Keratinocyte (primary cell): Measurements from ENCODE around the gene KANSL2. TPM values are rescaled to one million over a fixed set of nuclear protein-coding genes. Genes with fewer than 3 reads are reported as not detected.

Experiments
- DNase-seq: peaks from one replicate; pipeline ENCODE4 v3.0.0-alpha.2; 2011; ENCODE audit warnings: low read depth, missing footprints, low spot score
- FAIRE-seq: peaks from 2 replicates; lab custom pipeline; 2011; peaks lifted over from hg19 to GRCh38; lab: Jason Lieb, UNC
- H2AFZ ChIP-seq: 2 replicates; pipeline ENCODE4 v1.6.0; 2012; ENCODE audit warnings: low read length, control low read depth, inconsistent platforms; ENCODE audit not compliant: control insufficient read depth
- H3K27ac ChIP-seq: 2 replicates; pipeline ENCODE4 v1.5.1; 2011; ENCODE audit warnings: low read length; ENCODE audit not compliant: control insufficient read depth, insufficient read depth
- H3K27me3 ChIP-seq: 3 replicates; pipeline ENCODE4 v1.6.0; 2011; ENCODE audit warnings: low read length; ENCODE audit not compliant: control insufficient read depth, insufficient read depth; ENCODE audit errors: extremely low read depth
- H3K36me3 ChIP-seq, 2 experiments: 2 replicates in 1 of 2; 3 replicates in 1 of 2; pipeline ENCODE4 v1.5.1; 2011; ENCODE audit warnings: low read length in 2 of 2, mild to moderate bottlenecking in 1 of 2; ENCODE audit not compliant: control insufficient read depth in 2 of 2, insufficient read depth in 2 of 2; ENCODE audit errors: extremely low read depth in 1 of 2
- H3K4me1 ChIP-seq: 3 replicates; pipeline ENCODE4 v1.5.1; 2011; ENCODE audit warnings: low read length; ENCODE audit not compliant: control insufficient read depth, insufficient read depth; ENCODE audit errors: extremely low read depth
- H3K4me2 ChIP-seq: 3 replicates; pipeline ENCODE4 v1.6.0; 2011; ENCODE audit warnings: low read depth, low read length; ENCODE audit not compliant: control insufficient read depth, insufficient read depth; ENCODE audit errors: extremely low read depth
- H3K4me3 ChIP-seq, 3 experiments: fragments of 200-600 bp in 1 of 3; sonication (generic) in 1 of 3; 2 replicates in 2 of 3; 3 replicates in 1 of 3; pipeline ENCODE4 v1.5.1; 2011 to 2016; ENCODE audit warnings: low read length in 3 of 3, mild to moderate bottlenecking in 3 of 3, control low read depth in 2 of 3, inconsistent platforms in 1 of 3, low read depth in 1 of 3, mixed read lengths in 1 of 3, mixed run types in 1 of 3, moderate library complexity in 1 of 3; ENCODE audit not compliant: control insufficient read depth in 2 of 3, insufficient read depth in 2 of 3; ENCODE audit errors: extremely low read depth in 1 of 3
- H3K79me2 ChIP-seq: 2 replicates; pipeline ENCODE4 v1.6.0; 2012; ENCODE audit warnings: low read length; ENCODE audit not compliant: control insufficient read depth, insufficient read depth
- H3K9ac ChIP-seq: 3 replicates; pipeline ENCODE4 v1.6.0; 2011; ENCODE audit warnings: low read length; ENCODE audit not compliant: control insufficient read depth, insufficient read depth; ENCODE audit errors: extremely low read depth
- H3K9me1 ChIP-seq: 3 replicates; pipeline ENCODE4 v1.6.0; 2011; ENCODE audit warnings: low read length; ENCODE audit not compliant: control insufficient read depth, insufficient read depth; ENCODE audit errors: extremely low read depth
- H3K9me3 ChIP-seq: 2 replicates; pipeline ENCODE4 v1.5.1; 2012; ENCODE audit warnings: low read depth, low read length; ENCODE audit not compliant: control insufficient read depth
- H4K20me1 ChIP-seq: 3 replicates; pipeline ENCODE4 v1.6.0; 2011; ENCODE audit warnings: low read length; ENCODE audit not compliant: control insufficient read depth, insufficient read depth; ENCODE audit errors: extremely low read depth
- CTCF ChIP-seq, 3 experiments: IDR thresholded peaks in 1 of 3; conservative IDR thresholded peaks in 1 of 3; optimal IDR thresholded peaks in 1 of 3; 2 replicates in 2 of 3; 3 replicates in 1 of 3; pipeline versions ENCODE3 to v1.5.1; 2011; ENCODE audit warnings: low read length in 3 of 3, mild to moderate bottlenecking in 3 of 3, moderate library complexity in 2 of 3, control low read depth in 1 of 3, inconsistent platforms in 1 of 3; ENCODE audit not compliant: insufficient read depth in 2 of 3; ENCODE audit errors: extremely low read depth in 1 of 3
- EZH2 ChIP-seq: IDR thresholded peaks from one replicate; pipeline ENCODE4 v1.6.1; 2012; ENCODE audit warnings: inconsistent platforms, mild to moderate bottlenecking, low read length, moderate library complexity
- dilution Hi-C: fragments of 300-500 bp; cut with MboI; formaldehyde crosslinking; loops from one replicate; pipeline ENCODE4 v1.7.0; 2020; ENCODE audit warnings: low sequenced_read_pairs; ENCODE audit not compliant: extremely low pct_ligation_motif_present
- polyA plus RNA-seq, 5 experiments: library from polyadenylated mRNA; depleted of rRNA in 3 of 5; stranded (reverse) in 3 of 5; stranded (forward) in 1 of 5; unstranded in 1 of 5; fragments of >200 nt; gene quantifications; 1 replicate in 1 of 5; 2 replicates in 3 of 5; 3 replicates in 1 of 5; pipeline versions ENCODE4 v1.2.1 to v1.2.3, GENCODE V29; 2011 to 2012; ENCODE audit warnings: missing spikeins in 2 of 5, low read depth in 1 of 5, low replicate concordance in 1 of 5

Gene KANSL2
- polyA plus RNA-seq, 1 donor (not counting 4 experiments of a cell fraction or from before 2014, with no cell fraction given): 37.8 TPM

DNA sequence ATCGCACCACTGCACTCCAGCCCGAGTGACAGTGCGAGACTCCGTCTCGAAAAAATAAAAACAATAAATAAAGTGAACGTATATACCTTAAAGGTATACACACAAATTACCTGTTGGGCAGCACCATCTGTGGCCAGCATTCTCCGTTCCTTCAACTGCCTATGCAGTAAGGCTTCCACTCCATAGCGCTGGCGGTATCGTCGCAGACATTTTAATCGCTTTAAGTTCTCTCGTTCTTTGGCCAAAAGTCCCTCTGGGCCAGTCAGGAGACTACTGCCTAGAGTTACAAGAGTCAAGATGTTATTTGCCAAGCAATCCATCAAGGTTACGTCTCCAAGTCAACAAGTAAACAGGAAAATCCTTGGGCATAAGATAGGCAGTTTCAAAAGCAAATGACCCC is 13.0 kb downstream of the KANSL2 start:
- no peak for DNase-seq
- Histone ChIP-seq H3K4me2 (no peak overlapping the region), H4K20me1 (peaks cover 12% of the 10 kb centered on the region), H2AFZ (no peak overlapping the region), H3K4me1 (peaks cover 15% of the 10 kb centered on the region), H3K9me1 (no peaks in the 10 kb centered on the region), H3K27ac (no peak overlapping the region), H3K27me3 (no peaks in the 10 kb centered on the region), H3K9ac (no peak overlapping the region), H3K79me2 (peaks cover 26% of the 10 kb centered on the region), H3K9me3 (no peaks in the 10 kb centered on the region), H3K36me3 (peaks cover 36 to 37% of the 10 kb centered on the region in 2 experiments), H3K4me3 (no peak overlapping the region)
- dilution Hi-C loops: no loop called here
- no peak for FAIRE-seq
- TF ChIP-seq CTCF (optimal IDR thresholded peaks at IDR 0.05 in 1 of 3, IDR thresholded peaks at IDR 0.05 in 1 of 3, conservative IDR thresholded peaks at IDR 0.05 in 1 of 3; ENCODE audit: extremely low read depth in 1 of 3, insufficient read depth in 2 of 3, low read length in 3 of 3) (no peak), EZH2 (no peak)

- H4K20me1 ChIP-seq: peaks cover 2% of the 10 kb centered on the region
- dilution Hi-C loops: no loop called here
- TF ChIP-seq CTCF (optimal IDR thresholded peaks at IDR 0.05 in 1 of 3, IDR thresholded peaks at IDR 0.05 in 1 of 3, conservative IDR thresholded peaks at IDR 0.05 in 1 of 3; ENCODE audit: extremely low read depth in 1 of 3, insufficient read depth in 2 of 3, low read length in 3 of 3) (no peak), EZH2 (no peak)
- no peak for DNase-seq
- H3K4me1 ChIP-seq: no peaks in the 10 kb centered on the region
- no peak overlapping the region for H3K4me3 ChIP-seq
- no peak for FAIRE-seq
- H2AFZ ChIP-seq: no peak overlapping the region
- H3K9ac ChIP-seq: no peak overlapping the region
- no peak overlapping the region for H3K4me2 ChIP-seq
- no peak overlapping the region for H3K27ac ChIP-seq
- H3K36me3 ChIP-seq: peaks cover 9 to 25% of the 10 kb centered on the region in 2 experiments
- H3K79me2 ChIP-seq: peaks cover 6% of the 10 kb centered on the region
- H3K9me3 ChIP-seq: no peaks in the 10 kb centered on the region
- no peaks in the 10 kb centered on the region for H3K9me1 ChIP-seq
- H3K27me3 ChIP-seq: no peaks in the 10 kb centered on the region
These were observed 22.2 kb downstream of the KANSL2 start for GRCh38 chr12:48659863-48660262.
